GM13976 (cell line): ENCODE data around the gene RIN3.

ENCODE experiments used
- DNase-seq: peaks from one replicate; pipeline ENCODE4 v3.0.0; 2012; ENCODE audit warnings: low spot score
- in situ Hi-C: fragments of 300-500 bp; cut with MboI; formaldehyde crosslinking; loops from one replicate; pipeline ENCODE4 v1.12.0; 2022; ENCODE audit warnings: low sequenced_read_pairs, mixed read lengths, inconsistent platforms; ENCODE audit not compliant: unreplicated experiment
- TF ChIP-seq, protein P1 (sequence below): IDR thresholded peaks from 2 replicates; pipeline ENCODE4 v1.5.1; 2012; ENCODE audit warnings: borderline replicate concordance, mild to moderate bottlenecking; ENCODE audit not compliant: insufficient read depth; ENCODE audit errors: extremely low read depth, missing control alignments, control extremely low read depth

Gene RIN3

DNA sequence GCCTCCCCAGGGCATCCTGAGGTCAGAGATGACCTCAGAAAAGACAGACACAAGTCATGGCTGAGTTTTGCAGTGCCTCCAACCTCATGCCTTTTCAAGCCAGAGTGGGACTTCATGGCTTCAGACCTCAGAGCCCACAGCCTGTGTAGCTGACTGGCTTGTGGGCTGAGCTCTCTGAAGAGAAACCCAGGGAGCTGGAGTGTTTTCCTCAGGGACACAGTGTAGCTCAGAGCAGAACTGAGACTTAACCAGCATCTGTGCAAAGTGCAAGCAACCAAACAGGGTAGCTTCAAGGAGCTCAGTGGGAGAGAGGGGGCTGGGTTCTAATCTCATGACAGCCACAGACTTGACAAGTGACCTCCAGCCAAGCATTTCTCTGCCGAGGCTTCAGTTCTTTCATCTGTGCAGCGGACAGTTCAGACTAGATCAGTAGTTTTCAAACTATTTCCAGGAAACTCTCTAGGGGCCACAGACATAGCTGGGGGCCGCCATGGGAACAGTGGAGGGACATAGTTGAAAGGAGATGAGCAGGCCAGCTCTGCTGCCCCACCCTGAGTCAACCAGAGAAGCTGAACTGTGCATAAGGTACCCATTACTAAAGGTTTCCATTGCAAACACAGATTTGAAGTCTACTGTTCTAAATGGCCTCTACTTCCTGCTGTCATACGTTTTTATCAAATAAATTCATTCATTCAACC, 154.8 kb downstream of the RIN3 start:
- in situ Hi-C loops = no loop called here
- no peak for DNase-seq
- TF ChIP-seq, protein P1, sequence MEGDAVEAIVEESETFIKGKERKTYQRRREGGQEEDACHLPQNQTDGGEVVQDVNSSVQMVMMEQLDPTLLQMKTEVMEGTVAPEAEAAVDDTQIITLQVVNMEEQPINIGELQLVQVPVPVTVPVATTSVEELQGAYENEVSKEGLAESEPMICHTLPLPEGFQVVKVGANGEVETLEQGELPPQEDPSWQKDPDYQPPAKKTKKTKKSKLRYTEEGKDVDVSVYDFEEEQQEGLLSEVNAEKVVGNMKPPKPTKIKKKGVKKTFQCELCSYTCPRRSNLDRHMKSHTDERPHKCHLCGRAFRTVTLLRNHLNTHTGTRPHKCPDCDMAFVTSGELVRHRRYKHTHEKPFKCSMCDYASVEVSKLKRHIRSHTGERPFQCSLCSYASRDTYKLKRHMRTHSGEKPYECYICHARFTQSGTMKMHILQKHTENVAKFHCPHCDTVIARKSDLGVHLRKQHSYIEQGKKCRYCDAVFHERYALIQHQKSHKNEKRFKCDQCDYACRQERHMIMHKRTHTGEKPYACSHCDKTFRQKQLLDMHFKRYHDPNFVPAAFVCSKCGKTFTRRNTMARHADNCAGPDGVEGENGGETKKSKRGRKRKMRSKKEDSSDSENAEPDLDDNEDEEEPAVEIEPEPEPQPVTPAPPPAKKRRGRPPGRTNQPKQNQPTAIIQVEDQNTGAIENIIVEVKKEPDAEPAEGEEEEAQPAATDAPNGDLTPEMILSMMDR = no peak

DNA sequence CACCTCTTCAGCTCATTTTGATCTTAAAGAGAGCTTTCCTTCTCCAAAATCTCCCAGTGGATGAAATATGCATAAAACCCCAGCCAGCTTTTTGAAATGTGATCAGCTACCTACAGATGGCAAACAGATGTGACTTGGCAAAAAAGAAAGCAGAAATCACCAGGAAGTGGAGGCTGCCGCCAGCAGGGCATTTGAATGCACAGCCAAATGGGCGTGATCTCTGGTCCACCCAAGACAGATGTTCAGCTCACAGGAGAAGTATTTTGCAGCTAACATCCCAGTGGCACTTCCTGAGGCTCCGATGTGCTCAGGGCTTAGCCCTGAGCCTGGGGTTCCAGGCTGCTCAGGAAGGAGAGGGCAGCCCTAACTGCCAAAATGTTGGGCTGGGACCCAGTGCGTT, 156.6 kb downstream of the RIN3 start:
- in situ Hi-C loops = loop anchor here (5.0 kb wide), 1 partner anchor 73 kb away; no protein-coding TSS in a partner anchor
- no peak for DNase-seq
- TF ChIP-seq, protein P1 = no peak

DNA sequence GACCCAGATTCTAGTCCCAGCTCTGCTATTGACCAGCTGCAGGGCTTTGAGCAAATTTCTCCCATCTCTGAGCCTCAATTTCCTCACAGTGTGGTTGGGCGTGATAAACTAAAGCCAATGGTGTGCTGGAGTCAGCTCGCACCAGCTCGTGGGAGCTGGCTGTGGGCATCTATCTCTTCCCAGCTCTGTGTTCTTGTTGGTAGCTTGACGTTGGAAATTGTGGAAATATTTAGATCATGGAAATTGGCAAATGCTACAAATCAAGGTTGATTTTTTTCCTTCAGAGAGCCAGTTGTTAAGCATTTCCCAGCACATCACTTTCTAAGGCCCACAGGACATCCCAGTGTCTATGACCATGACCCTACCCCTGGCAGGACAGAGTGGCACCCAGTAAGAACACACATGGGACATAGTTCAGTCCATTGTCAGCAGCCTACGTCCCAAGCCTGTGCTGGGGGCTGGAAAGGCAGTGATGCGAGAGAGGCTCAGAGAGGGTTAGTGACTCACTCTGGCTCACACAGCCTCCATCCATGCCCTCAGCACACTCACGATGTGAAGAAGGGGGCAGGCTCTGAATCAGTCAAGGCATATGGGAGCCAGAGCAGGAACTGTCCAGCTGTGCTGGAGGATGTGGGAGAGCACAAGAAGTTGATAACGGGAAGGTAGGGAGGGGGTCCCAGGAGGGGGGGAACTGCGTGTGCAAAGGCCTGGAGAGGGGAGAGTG, 157.2 kb downstream of the RIN3 start:
- in situ Hi-C loops = loop anchor here (5.0 kb wide), 1 partner anchor 74 kb away; no protein-coding TSS in a partner anchor
- TF ChIP-seq, protein P1 = no peak
- no peak for DNase-seq

DNA sequence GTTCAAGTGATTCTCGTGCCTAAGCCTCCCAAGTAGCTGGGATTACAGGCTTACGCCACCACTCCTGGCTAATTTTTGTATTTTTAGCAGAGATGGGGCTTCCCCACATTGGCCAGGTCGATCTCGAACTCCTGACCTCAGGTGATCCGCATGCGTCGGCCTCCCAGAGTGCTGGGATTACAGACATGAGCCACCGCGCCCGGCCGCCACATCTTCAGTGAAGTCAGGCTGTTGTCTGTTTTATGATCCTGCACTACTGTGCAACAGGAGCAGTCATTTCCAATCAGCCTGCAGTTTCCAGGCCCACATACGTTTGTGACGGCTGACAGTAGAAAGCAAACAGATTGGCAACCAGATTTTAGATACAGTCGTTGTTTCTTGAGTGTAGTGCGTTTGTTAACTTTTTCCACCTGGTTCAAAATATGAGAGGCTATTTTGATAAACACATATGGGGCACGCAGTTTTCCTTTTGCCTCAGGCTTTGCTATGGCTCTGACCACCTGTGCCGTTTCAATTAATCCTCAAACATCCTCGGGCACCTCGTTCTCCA, 160.1 kb downstream of the RIN3 start:
- TF ChIP-seq, protein P1 = no peak
- DNase-seq = no peak
- in situ Hi-C loops = loop anchor here (5.0 kb wide), 1 partner anchor 76 kb away; no protein-coding TSS in a partner anchor

DNA sequence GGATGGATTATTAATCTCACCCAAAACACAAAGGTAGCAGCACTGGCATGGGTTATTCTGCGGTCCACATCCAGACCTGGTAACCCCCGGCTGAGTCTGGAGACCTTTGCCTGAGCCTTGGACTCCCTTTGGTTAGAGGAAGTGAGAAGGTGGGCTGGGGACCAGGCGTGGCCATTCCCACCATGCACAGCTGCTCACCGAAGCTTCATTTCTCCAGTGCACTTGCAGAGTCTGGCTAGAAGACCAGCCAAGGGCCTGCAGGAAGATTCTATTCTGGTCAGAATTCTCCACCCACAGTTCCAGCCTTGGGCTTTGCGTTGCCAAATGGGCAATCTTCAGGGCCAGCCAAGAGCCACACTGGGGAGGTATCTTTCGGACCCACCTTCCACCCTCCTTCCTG, 161.8 kb downstream of the RIN3 start:
- TF ChIP-seq, protein P1 = no peak
- DNase-seq = no peak
- in situ Hi-C loops = loop anchor here (25.0 kb wide), 1 partner anchor 538 kb away; no protein-coding TSS in a partner anchor

DNA sequence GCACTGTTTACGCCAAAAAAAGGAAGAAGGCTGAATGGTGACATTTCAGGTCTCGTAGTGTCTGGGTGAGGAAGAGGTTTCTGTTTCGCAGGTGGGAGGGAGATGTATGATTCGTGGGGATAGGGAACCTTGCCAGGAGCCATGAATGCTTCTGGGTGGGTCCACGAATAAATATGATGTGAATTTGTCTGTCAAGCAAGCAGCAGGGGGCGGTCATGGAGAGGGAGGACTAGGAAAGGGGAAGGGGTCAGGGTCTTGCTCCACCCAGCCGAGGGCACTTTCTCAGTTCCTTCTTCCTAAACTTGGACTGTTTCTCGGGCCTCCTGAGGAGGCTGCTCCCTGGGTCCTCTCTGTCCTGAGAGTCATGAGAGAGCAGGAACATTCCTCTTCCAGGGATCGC, 162.4 kb downstream of the RIN3 start:
- in situ Hi-C loops = loop anchor here (25.0 kb wide), 1 partner anchor 539 kb away; no protein-coding TSS in a partner anchor
- DNase-seq = no peak
- TF ChIP-seq, protein P1 = peak; percentile 14
